ENCODE results near the gene PTPN3.

The PTPN3 gene

DNA sequence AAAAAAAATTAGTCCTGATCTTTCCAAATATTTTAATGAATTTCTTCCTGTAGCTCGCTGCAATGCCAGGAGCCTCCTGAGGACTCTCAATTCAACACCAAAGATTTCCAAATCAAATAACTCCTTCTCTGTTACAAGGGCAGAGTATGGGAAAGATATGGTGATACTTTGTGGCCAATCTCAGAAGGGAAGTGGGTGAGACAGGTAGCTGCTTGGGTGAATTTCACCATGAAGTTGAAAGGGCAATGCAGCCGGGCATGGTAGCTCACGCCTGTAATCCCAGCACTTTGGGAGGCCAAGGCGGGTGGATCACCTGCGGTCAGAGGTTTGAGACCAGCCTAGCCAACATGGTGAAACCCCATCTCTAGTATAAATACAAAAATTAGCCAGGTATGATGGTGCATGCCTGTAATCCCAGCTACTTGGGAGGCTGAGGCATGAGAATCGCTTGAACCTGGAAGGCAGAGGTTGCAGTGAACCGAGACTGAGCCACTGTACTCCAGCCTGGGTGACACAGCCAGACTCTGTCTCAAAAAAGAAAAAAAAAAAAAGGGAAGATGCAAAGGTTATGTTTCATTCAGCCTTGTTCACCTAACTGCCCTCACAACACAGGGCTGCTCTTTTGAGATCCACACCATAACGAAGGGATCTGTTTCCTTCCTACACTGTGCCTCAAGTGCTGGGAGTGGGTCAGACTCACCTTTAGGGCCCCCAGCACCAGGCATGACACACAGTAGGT is 58.6 kb downstream of the PTPN3 start:
- TF ChIP-seq JUND (IDR thresholded peaks at IDR 0.05; ENCODE audit: low read depth) = no peak
- in situ Hi-C loops (cut with HindIII; ENCODE audit: low pct_unique_long_range_greater_than_20kb, low sequenced_read_pairs) = no loop called here
- DNase-seq (ENCODE audit: low read depth in 1 of 2, low spot score in 1 of 2) = no peak

DNA sequence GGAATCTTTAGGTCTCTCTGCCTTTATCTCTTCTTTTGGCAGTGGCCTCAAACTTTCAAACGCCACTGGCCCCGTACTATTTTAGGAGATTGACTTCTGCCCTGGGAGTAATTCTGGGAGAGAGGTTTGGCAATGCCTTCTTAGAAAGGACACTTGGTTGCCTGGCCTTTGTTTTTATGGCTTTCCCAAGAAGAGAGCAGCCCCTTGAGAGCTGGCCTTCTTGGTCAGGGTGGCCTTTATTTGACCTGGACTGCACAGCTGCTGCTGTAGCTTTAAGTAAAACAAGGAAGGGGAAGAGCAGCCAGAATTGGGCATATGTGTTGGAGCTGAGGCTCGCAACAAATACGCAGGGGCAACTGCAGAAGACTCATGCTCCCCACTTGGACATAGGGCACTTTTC is 60.8 kb downstream of the PTPN3 start:
- in situ Hi-C loops (cut with HindIII; ENCODE audit: low pct_unique_long_range_greater_than_20kb, low sequenced_read_pairs) = no loop called here
- DNase-seq (ENCODE audit: low read depth in 1 of 2, low spot score in 1 of 2) = no peak
- no peak for TF ChIP-seq JUND (IDR thresholded peaks at IDR 0.05; ENCODE audit: low read depth)

DNA sequence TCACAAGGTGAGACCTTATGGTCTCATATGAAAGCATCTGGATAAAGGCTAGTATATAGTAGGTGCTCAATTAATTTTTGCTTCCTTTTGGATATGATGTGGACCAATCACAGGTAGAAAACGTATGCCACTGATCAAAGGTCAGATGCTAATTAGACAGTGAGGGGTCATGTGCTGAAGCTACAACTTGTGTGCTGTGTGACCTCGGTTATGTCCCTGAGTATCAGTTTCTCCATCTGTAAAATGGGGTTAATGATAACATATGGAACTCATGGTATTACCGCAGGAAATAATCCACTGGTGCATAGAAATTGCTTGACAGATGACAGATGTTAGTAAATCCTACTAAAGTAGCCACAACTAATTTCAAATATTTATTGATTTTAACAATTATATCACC is 62.0 kb downstream of the PTPN3 start:
- TF ChIP-seq JUND (IDR thresholded peaks at IDR 0.05; ENCODE audit: low read depth) = no peak
- DNase-seq (ENCODE audit: low read depth in 1 of 2, low spot score in 1 of 2) = no peak
- in situ Hi-C loops (cut with HindIII; ENCODE audit: low pct_unique_long_range_greater_than_20kb, low sequenced_read_pairs) = no loop called here

GRCh38 chr9:109433476-109433875 is 64.6 kb downstream of the PTPN3 start:
- TF ChIP-seq JUND (IDR thresholded peaks at IDR 0.05; ENCODE audit: low read depth) = no peak
- in situ Hi-C loops (cut with HindIII; ENCODE audit: low pct_unique_long_range_greater_than_20kb, low sequenced_read_pairs) = no loop called here
- no peak for DNase-seq (ENCODE audit: low read depth in 1 of 2, low spot score in 1 of 2)

GRCh38 chr9:109430231-109430630 is 67.9 kb downstream of the PTPN3 start:
- no peak for TF ChIP-seq JUND (IDR thresholded peaks at IDR 0.05; ENCODE audit: low read depth)
- in situ Hi-C loops (cut with HindIII; ENCODE audit: low pct_unique_long_range_greater_than_20kb, low sequenced_read_pairs) = no loop called here
- no peak for DNase-seq (ENCODE audit: low read depth in 1 of 2, low spot score in 1 of 2)

- DNase-seq (ENCODE audit: low read depth in 1 of 2, low spot score in 1 of 2) = no peak
- in situ Hi-C loops (cut with HindIII; ENCODE audit: low pct_unique_long_range_greater_than_20kb, low sequenced_read_pairs) = no loop called here
- TF ChIP-seq JUND (IDR thresholded peaks at IDR 0.05; ENCODE audit: low read depth) = no peak
Measured at GRCh38 chr9:109428854-109429253, 69.3 kb downstream of the PTPN3 start.

- in situ Hi-C loops (cut with HindIII; ENCODE audit: low pct_unique_long_range_greater_than_20kb, low sequenced_read_pairs) = no loop called here
- no peak for TF ChIP-seq JUND (IDR thresholded peaks at IDR 0.05; ENCODE audit: low read depth)
Measured at GRCh38 chr9:109427886-109428285, 70.2 kb downstream of the PTPN3 start.

GRCh38 chr9:109426626-109427402 is 71.3 kb downstream of the PTPN3 start:
- no peak for DNase-seq (ENCODE audit: low read depth in 1 of 2, low spot score in 1 of 2)
- no peak for TF ChIP-seq JUND (IDR thresholded peaks at IDR 0.05; ENCODE audit: low read depth)

More at GRCh38 chr9:109427886-109428285, 70.2 kb downstream of the PTPN3 start:
- DNase-seq (ENCODE audit: low read depth in 1 of 2, low spot score in 1 of 2) = no peak

DNA sequence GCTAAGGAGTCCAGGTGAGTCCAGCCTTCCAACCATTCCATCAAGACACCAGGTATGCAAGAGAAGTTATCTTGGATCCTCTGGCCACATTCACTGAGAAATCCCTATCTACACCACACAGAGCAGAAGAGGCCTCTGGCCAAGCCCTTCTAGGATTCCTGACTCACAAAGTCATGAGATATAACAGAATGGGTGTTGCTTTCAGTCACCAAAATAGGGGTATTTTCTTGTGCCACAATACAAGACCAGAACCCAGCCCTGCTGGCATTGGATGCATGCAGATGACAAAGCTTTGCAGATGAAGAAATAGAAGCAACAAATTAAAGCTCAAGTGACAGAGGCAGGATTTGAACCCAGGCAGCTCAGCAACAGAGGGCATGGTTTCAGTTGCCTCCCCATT is 73.5 kb downstream of the PTPN3 start:
- no peak for DNase-seq (ENCODE audit: low read depth in 1 of 2, low spot score in 1 of 2)
- in situ Hi-C loops (cut with HindIII; ENCODE audit: low pct_unique_long_range_greater_than_20kb, low sequenced_read_pairs) = no loop called here
- TF ChIP-seq JUND (IDR thresholded peaks at IDR 0.05; ENCODE audit: low read depth) = no peak

More at GRCh38 chr9:109426626-109427402, 71.3 kb downstream of the PTPN3 start:
- in situ Hi-C loops (cut with HindIII; ENCODE audit: low pct_unique_long_range_greater_than_20kb, low sequenced_read_pairs) = no loop called here

- in situ Hi-C loops (cut with HindIII; ENCODE audit: low pct_unique_long_range_greater_than_20kb, low sequenced_read_pairs) = no loop called here
- no peak for DNase-seq (ENCODE audit: low read depth in 1 of 2, low spot score in 1 of 2)
- TF ChIP-seq JUND (IDR thresholded peaks at IDR 0.05; ENCODE audit: low read depth) = no peak
Measured at GRCh38 chr9:109423877-109424276, 74.2 kb downstream of the PTPN3 start.

DNA sequence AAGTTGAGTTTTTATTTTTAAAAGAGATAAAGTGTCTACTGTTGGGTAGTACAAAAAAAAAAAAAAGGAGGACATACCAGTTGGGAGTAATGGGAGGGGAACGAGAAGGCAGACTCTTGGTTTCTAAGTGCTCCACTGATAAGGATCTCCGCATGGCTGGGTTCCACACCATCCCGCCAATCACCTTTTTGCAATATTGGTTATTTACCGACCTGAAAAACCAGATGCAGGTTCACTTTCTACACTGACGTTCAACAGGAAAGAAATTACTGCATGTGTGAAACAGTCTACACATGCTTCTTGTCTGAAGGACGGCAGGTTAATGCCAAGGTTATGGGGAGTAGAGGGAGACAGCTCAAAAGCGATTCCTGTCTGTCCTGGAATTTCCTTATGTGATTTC is 75.5 kb downstream of the PTPN3 start:
- peak; percentile 55 to 89 for DNase-seq (ENCODE audit: low read depth in 1 of 2, low spot score in 1 of 2)
- no peak for TF ChIP-seq JUND (IDR thresholded peaks at IDR 0.05; ENCODE audit: low read depth)
- in situ Hi-C loops (cut with HindIII; ENCODE audit: low pct_unique_long_range_greater_than_20kb, low sequenced_read_pairs) = no loop called here

DNA sequence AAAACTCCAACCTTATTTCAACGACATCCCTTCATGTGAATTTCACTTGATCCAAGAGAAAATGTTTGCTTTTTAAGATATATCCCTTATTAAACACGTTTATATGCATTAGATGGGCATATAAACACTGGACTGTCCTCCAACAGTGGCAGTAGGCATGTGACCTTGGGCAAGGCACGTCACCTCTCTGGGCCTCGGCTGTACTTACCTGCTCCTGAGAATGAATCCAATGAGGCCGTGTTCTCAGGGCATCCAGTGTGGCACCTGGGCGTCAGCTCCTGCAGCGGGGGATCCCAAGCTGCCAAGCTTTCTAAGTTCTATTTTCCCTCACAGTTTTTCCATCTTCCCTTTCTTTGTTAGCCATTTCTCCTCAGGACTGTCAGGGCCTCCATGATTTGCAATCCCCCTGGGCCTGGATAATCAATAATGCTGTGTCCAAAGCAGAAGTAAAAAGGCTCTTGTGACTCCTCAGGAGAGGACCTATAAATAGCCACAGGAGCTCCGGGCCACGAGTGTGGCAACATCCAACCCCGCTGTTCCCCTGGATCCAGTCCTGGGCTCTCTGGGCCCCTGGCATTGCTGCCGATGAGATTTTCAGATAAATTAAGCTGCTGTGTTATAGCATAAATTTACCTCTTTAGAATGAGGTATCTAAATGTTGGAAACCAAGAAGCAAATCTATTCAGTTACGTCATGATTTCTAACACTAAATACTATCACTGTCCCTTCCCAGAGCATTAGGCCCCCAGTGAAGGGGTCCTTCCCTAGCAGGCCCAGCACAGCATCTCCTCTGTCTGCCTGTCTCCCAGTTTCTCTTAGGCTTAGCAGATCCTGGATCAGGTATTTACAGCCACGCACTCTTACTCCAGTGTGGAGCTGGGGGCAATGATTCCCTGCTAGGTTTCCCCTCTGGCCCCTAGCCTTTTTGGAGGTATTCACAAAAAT is 76.8 kb downstream of the PTPN3 start:
- in situ Hi-C loops (cut with HindIII; ENCODE audit: low pct_unique_long_range_greater_than_20kb, low sequenced_read_pairs) = no loop called here
- no peak for TF ChIP-seq JUND (IDR thresholded peaks at IDR 0.05; ENCODE audit: low read depth)
- DNase-seq (ENCODE audit: low read depth in 1 of 2, low spot score in 1 of 2) = no peak

All from T47D (cell line).